ENCODE measurements around the gene CDKL5.
"Not testable (repeated sequence)": the region's sequence is repeated elsewhere in the genome, so short reads cannot be mapped to it uniquely, and the experiment has no call there.

CDKL5 gene

GRCh38 chrX:18428006-18428405 lies 2.6 kb downstream of the CDKL5 start:
- peaks cover 18% of the 10 kb centered on the region for H3K4me1 ChIP-seq (ENCODE audit: insufficient read depth, low read length)
- H3K36me3 ChIP-seq (ENCODE audit: insufficient read depth, low read length) = no peaks in the 10 kb centered on the region
- no peak overlapping the region for H2AFZ ChIP-seq (ENCODE audit: low read depth, low read length)
- H3K9me3 ChIP-seq (ENCODE audit: low read length) = no peaks in the 10 kb centered on the region
- H3K4me3 ChIP-seq (ENCODE audit: low read length) = peak overlapping the region; percentile 29
- no peaks in the 10 kb centered on the region for H3K27me3 ChIP-seq (ENCODE audit: insufficient read depth, low read length)

- not testable (repeated sequence) for H3K36me3 ChIP-seq (ENCODE audit: insufficient read depth, low read length); H3K4me3 ChIP-seq (ENCODE audit: low read length); H3K9me3 ChIP-seq (ENCODE audit: low read length); H2AFZ ChIP-seq (ENCODE audit: low read depth, low read length); H3K27me3 ChIP-seq (ENCODE audit: insufficient read depth, low read length)
- H3K4me1 ChIP-seq (ENCODE audit: insufficient read depth, low read length) = peaks cover 16% of the 10 kb centered on the region
Observed at GRCh38 chrX:18433288-18433687, 7.9 kb downstream of the CDKL5 start.

DNA sequence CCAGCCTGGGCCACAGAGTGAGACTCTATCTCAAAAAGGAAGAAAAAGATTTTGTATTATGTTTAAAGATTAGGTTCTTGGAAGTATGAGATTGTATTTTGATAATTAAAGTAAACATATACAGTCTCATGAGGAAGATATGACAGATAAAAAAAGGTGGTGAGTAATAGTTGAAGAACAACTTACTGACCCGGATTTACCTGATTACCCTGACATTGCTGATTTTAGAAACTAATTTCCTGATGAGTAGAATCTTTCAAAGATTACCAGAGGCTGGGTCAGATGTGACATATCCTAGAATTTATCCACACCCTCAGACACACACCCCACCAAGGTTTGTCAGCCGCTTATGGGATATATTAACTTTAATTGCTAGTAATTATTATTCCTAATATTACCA lies 9.5 kb downstream of the CDKL5 start:
- Histone ChIP-seq H3K36me3 (ENCODE audit: insufficient read depth, low read length) (no peaks in the 10 kb centered on the region), H3K4me3 (ENCODE audit: low read length) (no peak overlapping the region), H3K27me3 (ENCODE audit: insufficient read depth, low read length) (no peaks in the 10 kb centered on the region), H3K4me1 (ENCODE audit: insufficient read depth, low read length) (peaks cover 11% of the 10 kb centered on the region), H2AFZ (ENCODE audit: low read depth, low read length) (no peak overlapping the region), H3K9me3 (ENCODE audit: low read length) (no peaks in the 10 kb centered on the region)

- H3K9me3 ChIP-seq (ENCODE audit: low read length) = no peaks in the 10 kb centered on the region
- H3K4me1 ChIP-seq (ENCODE audit: insufficient read depth, low read length) = peaks cover 11% of the 10 kb centered on the region
- H3K4me3 ChIP-seq (ENCODE audit: low read length) = no peak overlapping the region
- no peaks in the 10 kb centered on the region for H3K27me3 ChIP-seq (ENCODE audit: insufficient read depth, low read length)
- no peak overlapping the region for H2AFZ ChIP-seq (ENCODE audit: low read depth, low read length)
- no peaks in the 10 kb centered on the region for H3K36me3 ChIP-seq (ENCODE audit: insufficient read depth, low read length)
Observed at GRCh38 chrX:18436017-18436416, 10.6 kb downstream of the CDKL5 start.

DNA sequence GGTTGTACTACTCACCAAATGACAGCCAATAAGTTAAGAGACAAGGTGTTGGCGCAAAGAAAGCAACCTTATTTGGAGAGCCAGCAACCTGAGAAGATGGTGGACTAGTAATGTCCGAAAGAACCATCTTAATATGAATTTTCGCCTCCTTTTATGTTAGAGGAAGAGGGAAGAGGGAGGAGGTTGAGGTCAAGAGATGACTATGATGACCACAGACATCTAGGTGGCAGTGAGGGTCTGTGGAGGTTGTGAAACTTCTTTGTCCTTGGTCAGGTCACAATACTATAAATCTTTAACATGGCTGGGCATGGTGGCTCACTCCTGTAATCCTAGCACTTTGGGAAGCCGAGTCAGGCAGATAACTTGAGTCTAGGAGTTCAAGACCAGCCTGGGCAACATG lies 15.4 kb downstream of the CDKL5 start:
- Histone ChIP-seq H3K36me3 (ENCODE audit: insufficient read depth, low read length) (no peaks in the 10 kb centered on the region), H3K9me3 (ENCODE audit: low read length) (no peaks in the 10 kb centered on the region), H3K27me3 (ENCODE audit: insufficient read depth, low read length) (no peaks in the 10 kb centered on the region), H2AFZ (ENCODE audit: low read depth, low read length) (no peak overlapping the region), H3K4me1 (ENCODE audit: insufficient read depth, low read length) (peaks cover 11% of the 10 kb centered on the region), H3K4me3 (ENCODE audit: low read length) (no peak overlapping the region)

DNA sequence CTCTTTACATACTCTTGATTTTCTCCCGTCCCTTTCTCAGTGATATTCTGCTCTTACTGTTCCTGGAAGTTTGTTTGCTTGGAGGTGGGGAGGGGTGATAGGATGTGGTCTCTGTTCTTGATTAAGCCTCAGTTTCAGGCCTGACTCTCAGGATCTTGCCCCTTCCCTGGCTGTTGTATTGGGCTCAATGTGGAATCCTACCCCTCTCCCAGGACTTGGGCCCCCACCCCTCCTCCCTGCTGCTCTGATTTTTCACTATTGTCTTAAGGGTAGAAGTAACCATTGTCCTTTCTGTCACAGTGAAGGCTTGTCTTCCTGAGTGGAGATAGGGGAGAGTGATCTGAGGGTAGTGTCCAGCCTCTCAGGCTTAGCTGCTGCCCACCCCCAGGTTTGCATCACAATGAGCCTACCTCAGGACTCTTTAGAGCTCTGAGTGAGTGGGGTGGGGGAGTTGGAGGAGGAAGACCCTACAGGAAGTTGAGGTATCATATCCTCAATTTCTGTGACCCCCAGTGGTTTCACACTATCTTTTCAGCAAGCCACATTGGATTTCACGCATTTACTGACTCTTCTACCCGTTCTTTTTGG lies 16.5 kb downstream of the CDKL5 start:
- Histone ChIP-seq H3K9me3 (ENCODE audit: low read length) (no peaks in the 10 kb centered on the region), H3K4me3 (ENCODE audit: low read length) (no peak overlapping the region), H3K4me1 (ENCODE audit: insufficient read depth, low read length) (peaks cover 4% of the 10 kb centered on the region), H3K27me3 (ENCODE audit: insufficient read depth, low read length) (no peaks in the 10 kb centered on the region), H2AFZ (ENCODE audit: low read depth, low read length) (no peak overlapping the region), H3K36me3 (ENCODE audit: insufficient read depth, low read length) (no peaks in the 10 kb centered on the region)

- no peaks in the 10 kb centered on the region for H3K4me1 ChIP-seq (ENCODE audit: insufficient read depth, low read length)
- no peaks in the 10 kb centered on the region for H3K36me3 ChIP-seq (ENCODE audit: insufficient read depth, low read length)
- H3K27me3 ChIP-seq (ENCODE audit: insufficient read depth, low read length) = no peaks in the 10 kb centered on the region
- no peak overlapping the region for H2AFZ ChIP-seq (ENCODE audit: low read depth, low read length)
- no peak overlapping the region for H3K4me3 ChIP-seq (ENCODE audit: low read length)
- H3K9me3 ChIP-seq (ENCODE audit: low read length) = no peaks in the 10 kb centered on the region
Observed at GRCh38 chrX:18448416-18448815, 23.0 kb downstream of the CDKL5 start.

DNA sequence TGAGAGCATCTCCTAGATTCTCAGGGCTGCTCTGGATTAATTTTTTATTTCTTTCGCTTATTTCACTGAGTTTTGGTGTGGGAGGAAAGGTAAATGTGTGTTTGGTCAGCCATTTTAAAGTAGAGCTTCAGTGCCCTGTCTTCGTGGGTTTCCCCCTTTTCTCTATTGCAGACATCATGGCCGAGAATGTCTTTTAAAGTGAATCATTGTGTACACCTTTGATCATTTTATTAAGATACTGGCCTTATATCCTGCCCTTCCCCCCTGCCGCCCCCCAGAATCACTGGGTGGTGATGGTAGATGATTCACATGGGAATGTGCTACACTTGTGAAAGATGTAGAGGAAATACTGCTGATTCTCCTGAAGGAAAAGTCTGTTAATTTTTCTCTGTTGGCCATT lies 23.8 kb downstream of the CDKL5 start:
- Histone ChIP-seq H2AFZ (ENCODE audit: low read depth, low read length) (no peak overlapping the region), H3K27me3 (ENCODE audit: insufficient read depth, low read length) (no peaks in the 10 kb centered on the region), H3K4me1 (ENCODE audit: insufficient read depth, low read length) (no peaks in the 10 kb centered on the region), H3K9me3 (ENCODE audit: low read length) (no peaks in the 10 kb centered on the region), H3K36me3 (ENCODE audit: insufficient read depth, low read length) (no peaks in the 10 kb centered on the region), H3K4me3 (ENCODE audit: low read length) (no peak overlapping the region)

- Histone ChIP-seq H3K4me3 (ENCODE audit: low read length) (no peak overlapping the region), H3K36me3 (ENCODE audit: insufficient read depth, low read length) (no peaks in the 10 kb centered on the region), H3K27me3 (ENCODE audit: insufficient read depth, low read length) (no peaks in the 10 kb centered on the region), H3K9me3 (ENCODE audit: low read length) (no peaks in the 10 kb centered on the region), H2AFZ (ENCODE audit: low read depth, low read length) (no peak overlapping the region), H3K4me1 (ENCODE audit: insufficient read depth, low read length) (no peaks in the 10 kb centered on the region)
Observed at GRCh38 chrX:18455384-18455783, 30.0 kb downstream of the CDKL5 start.

DNA sequence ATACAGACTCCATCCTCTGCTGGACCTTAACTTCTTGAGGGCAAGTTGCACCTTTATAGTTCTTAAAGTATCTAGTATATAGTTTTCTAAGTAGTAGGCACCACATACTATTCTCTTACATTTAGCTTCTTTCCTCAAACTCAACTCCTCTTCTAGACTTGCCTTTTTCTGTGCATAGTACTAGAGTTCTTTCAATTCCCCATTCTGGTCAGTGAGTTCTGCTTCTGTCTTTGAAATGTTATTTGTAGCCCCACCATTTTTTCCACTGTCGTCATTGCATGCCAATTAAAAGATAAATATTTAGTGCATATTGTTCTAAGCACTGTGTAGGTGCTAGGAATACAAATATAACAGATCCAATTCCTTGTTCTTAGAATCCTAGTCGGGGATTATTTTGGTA lies 31.6 kb downstream of the CDKL5 start:
- Histone ChIP-seq H3K4me1 (ENCODE audit: insufficient read depth, low read length) (no peaks in the 10 kb centered on the region), H3K4me3 (ENCODE audit: low read length) (no peak overlapping the region), H2AFZ (ENCODE audit: low read depth, low read length) (no peak overlapping the region), H3K9me3 (ENCODE audit: low read length) (no peaks in the 10 kb centered on the region), H3K27me3 (ENCODE audit: insufficient read depth, low read length) (no peaks in the 10 kb centered on the region), H3K36me3 (ENCODE audit: insufficient read depth, low read length) (no peaks in the 10 kb centered on the region)

- Histone ChIP-seq H3K27me3 (ENCODE audit: insufficient read depth, low read length) (no peaks in the 10 kb centered on the region), H3K9me3 (ENCODE audit: low read length) (no peaks in the 10 kb centered on the region), H3K4me3 (ENCODE audit: low read length) (no peak overlapping the region), H3K36me3 (ENCODE audit: insufficient read depth, low read length) (no peaks in the 10 kb centered on the region), H2AFZ (ENCODE audit: low read depth, low read length) (no peak overlapping the region), H3K4me1 (ENCODE audit: insufficient read depth, low read length) (no peaks in the 10 kb centered on the region)
Observed at GRCh38 chrX:18461431-18461830, 36.0 kb downstream of the CDKL5 start.

- Histone ChIP-seq H3K36me3 (ENCODE audit: insufficient read depth, low read length) (no peaks in the 10 kb centered on the region), H2AFZ (ENCODE audit: low read depth, low read length) (no peak overlapping the region), H3K9me3 (ENCODE audit: low read length) (no peaks in the 10 kb centered on the region), H3K27me3 (ENCODE audit: insufficient read depth, low read length) (no peaks in the 10 kb centered on the region), H3K4me1 (ENCODE audit: insufficient read depth, low read length) (no peaks in the 10 kb centered on the region), H3K4me3 (ENCODE audit: low read length) (no peak overlapping the region)
Observed at GRCh38 chrX:18464499-18464898, 39.1 kb downstream of the CDKL5 start.

GRCh38 chrX:18465051-18465450 lies 39.6 kb downstream of the CDKL5 start:
- Histone ChIP-seq H2AFZ (ENCODE audit: low read depth, low read length) (no peak overlapping the region), H3K27me3 (ENCODE audit: insufficient read depth, low read length) (no peaks in the 10 kb centered on the region), H3K36me3 (ENCODE audit: insufficient read depth, low read length) (no peaks in the 10 kb centered on the region), H3K4me3 (ENCODE audit: low read length) (no peak overlapping the region), H3K9me3 (ENCODE audit: low read length) (no peaks in the 10 kb centered on the region), H3K4me1 (ENCODE audit: insufficient read depth, low read length) (no peaks in the 10 kb centered on the region)

DNA sequence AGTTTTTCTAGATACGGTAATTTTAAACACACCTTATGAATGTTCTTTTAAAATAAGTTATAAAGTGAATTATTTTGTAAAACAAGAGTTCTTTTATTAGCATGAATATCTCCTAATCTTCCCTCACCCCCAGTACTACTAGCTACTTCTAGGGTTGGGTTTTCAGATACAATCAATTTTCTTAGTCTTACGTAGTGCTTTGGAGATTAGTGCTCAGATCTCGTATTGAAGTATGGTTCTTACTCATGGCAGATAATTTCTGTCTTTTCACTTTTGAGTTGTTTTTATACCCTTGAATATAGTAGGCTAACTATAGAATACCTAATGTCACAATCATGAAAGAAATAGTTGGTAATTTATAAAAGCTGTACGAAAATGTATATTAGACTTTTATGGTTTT lies 43.2 kb downstream of the CDKL5 start:
- Histone ChIP-seq H2AFZ (ENCODE audit: low read depth, low read length) (no peak overlapping the region), H3K4me3 (ENCODE audit: low read length) (no peak overlapping the region), H3K27me3 (ENCODE audit: insufficient read depth, low read length) (no peaks in the 10 kb centered on the region), H3K4me1 (ENCODE audit: insufficient read depth, low read length) (no peaks in the 10 kb centered on the region), H3K9me3 (ENCODE audit: low read length) (no peaks in the 10 kb centered on the region), H3K36me3 (ENCODE audit: insufficient read depth, low read length) (no peaks in the 10 kb centered on the region)
